Measurements from ENCODE around the gene POLH. TPM values are rescaled to one million over a fixed set of nuclear protein-coding genes. Genes with fewer than 3 reads are reported as not detected.
"Not testable (repeated sequence)": the region's sequence is repeated elsewhere in the genome, so short reads cannot be mapped to it uniquely, and the experiment has no call there.

The POLH gene
- polyA plus RNA-seq, 1 of the 3 experiments (the other 2 are of a cell fraction), result 11.5 TPM

DNA sequence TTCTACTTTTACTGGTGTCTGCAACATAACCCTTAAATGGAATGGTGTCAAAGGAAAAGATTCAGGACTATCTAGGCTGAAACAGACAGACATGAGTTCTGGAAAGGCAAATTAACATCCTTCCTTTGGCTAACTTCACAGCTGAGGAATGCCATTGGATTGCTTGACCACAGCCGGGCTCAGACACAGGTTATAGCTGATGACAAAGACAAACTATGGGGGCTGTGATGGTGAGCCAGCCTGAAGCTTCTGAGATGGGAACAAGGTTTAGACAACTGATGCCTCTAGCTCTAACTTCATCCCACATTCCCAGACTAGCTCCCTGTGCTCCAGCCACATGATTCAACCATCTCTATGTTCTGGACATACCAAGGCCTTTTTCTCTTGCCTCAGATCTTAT, 43.8 kb upstream of the POLH start (continued):
- no peak for TF ChIP-seq GABPA (IDR thresholded peaks at IDR 0.05; ENCODE audit: low read depth)
- TF ChIP-seq MAX (IDR thresholded peaks at IDR 0.05; ENCODE audit: low read depth), result no peak
- no peak for TF ChIP-seq SMC3 (IDR thresholded peaks at IDR 0.05; ENCODE audit: low read depth, low read length)
- no peak for TF ChIP-seq MEF2A (IDR thresholded peaks at IDR 0.05; ENCODE audit: borderline replicate concordance, low read depth)
- no peak for TF ChIP-seq NFIC (IDR thresholded peaks at IDR 0.05; ENCODE audit: borderline replicate concordance)

GRCh38 chr6:43538986-43539385, 37.0 kb upstream of the POLH start:
- DNase-seq; H3K27me3 ChIP-seq (ENCODE audit: insufficient read depth); H3F3A ChIP-seq (replicated peaks; ENCODE audit: insufficient read depth); H3K9me3 ChIP-seq; H3K4me1 ChIP-seq (ENCODE audit: control insufficient read depth in 1 of 2, insufficient read depth in 2 of 2, low read depth in 1 of 2, low read length in 1 of 2); POLR2A ChIA-PET; CTCF ChIA-PET; H3K9me2 ChIP-seq; H3K4me3 ChIP-seq (ENCODE audit: low read depth in 2 of 2, low read length in 1 of 2); H3K9ac ChIP-seq; H3K4me2 ChIP-seq; H3K27ac ChIP-seq (ENCODE audit: low read depth in 2 of 2, low read length in 1 of 2); H3K79me2 ChIP-seq (ENCODE audit: insufficient read depth); H4K20me1 ChIP-seq (ENCODE audit: insufficient read depth); H2AFZ ChIP-seq (ENCODE audit: low read depth): not testable (repeated sequence)
- 95% methylated on average over 4 of the region's 17 CpGs for WGBS (ENCODE audit: low lambda C conversion rate)
- peaks cover 32 to 39% of the 10 kb centered on the region in 2 experiments for H3K36me3 ChIP-seq (replicated peaks in 1 of 2; ENCODE audit: control insufficient read depth in 1 of 2, insufficient read depth in 2 of 2, low read length in 1 of 2)

DNA sequence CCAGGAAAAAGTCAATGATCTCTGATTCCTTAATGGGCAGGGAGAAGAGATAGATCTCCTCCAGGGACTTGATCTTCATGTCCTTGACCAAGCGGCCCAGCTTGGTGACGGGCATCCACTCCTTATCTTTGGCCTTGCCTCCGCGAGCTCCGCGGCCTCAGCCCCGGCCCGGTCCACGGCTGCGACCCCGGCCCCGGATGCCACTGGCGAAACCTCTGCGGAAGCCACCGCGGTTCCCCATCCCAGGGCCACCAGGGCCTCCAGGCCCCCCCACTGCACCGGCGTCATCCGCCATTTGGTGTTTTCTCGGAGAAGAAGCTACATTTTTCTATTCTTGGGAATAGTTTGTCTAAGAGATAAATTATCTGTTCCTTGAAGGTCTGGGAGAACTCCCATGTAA, 36.6 kb upstream of the POLH start:
- POLR2A ChIA-PET; H3K79me2 ChIP-seq (ENCODE audit: insufficient read depth); H4K20me1 ChIP-seq (ENCODE audit: insufficient read depth); H3K4me2 ChIP-seq; H2AFZ ChIP-seq (ENCODE audit: low read depth); H3K27ac ChIP-seq (ENCODE audit: low read depth in 2 of 2, low read length in 1 of 2); H3K4me3 ChIP-seq (ENCODE audit: low read depth in 2 of 2, low read length in 1 of 2); DNase-seq; H3K9me3 ChIP-seq; CTCF ChIA-PET; H3K9ac ChIP-seq; H3F3A ChIP-seq (replicated peaks; ENCODE audit: insufficient read depth); H3K9me2 ChIP-seq; H3K27me3 ChIP-seq (ENCODE audit: insufficient read depth); H3K4me1 ChIP-seq (ENCODE audit: control insufficient read depth in 1 of 2, insufficient read depth in 2 of 2, low read depth in 1 of 2, low read length in 1 of 2): not testable (repeated sequence)
- H3K36me3 ChIP-seq (replicated peaks in 1 of 2; ENCODE audit: control insufficient read depth in 1 of 2, insufficient read depth in 2 of 2, low read length in 1 of 2), result peaks cover 32 to 41% of the 10 kb centered on the region in 2 experiments
- 96% methylated on average over 15 of the region's 20 CpGs for WGBS (ENCODE audit: low lambda C conversion rate)

DNA sequence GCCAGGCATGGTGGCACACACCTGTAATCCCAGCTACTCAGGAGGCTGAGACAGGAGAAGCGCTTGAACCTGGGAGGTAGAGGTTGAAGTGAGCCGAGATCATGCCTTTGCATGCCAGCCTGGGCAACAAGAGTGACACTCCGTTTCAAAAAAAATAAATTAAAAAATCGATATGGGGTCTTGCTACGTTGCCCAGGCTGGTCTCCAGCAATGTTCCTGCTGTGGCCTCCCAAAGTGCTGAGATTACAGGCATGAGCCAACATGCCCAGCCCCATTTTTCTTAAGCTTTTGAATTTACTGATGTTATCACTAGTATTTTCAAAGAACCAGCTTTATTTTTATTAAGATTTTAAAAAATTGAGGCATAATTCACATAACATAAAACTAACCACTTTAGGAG, 35.5 kb upstream of the POLH start:
- POLR2A ChIA-PET, result no interaction called here
- Histone ChIP-seq H3K9ac (no peak overlapping the region), H3K9me3 (no peaks in the 10 kb centered on the region), H3K27me3 (ENCODE audit: insufficient read depth) (no peaks in the 10 kb centered on the region), H3K4me1 (ENCODE audit: control insufficient read depth in 1 of 2, insufficient read depth in 2 of 2, low read depth in 1 of 2, low read length in 1 of 2) (no peaks in the 10 kb centered on the region), H4K20me1 (ENCODE audit: insufficient read depth) (no peaks in the 10 kb centered on the region), H3K4me3 (ENCODE audit: low read depth in 2 of 2, low read length in 1 of 2) (no peak overlapping the region), H3K79me2 (ENCODE audit: insufficient read depth) (no peaks in the 10 kb centered on the region), H3K4me2 (no peak overlapping the region), H3K36me3 (replicated peaks in 1 of 2; ENCODE audit: control insufficient read depth in 1 of 2, insufficient read depth in 2 of 2, low read length in 1 of 2) (peaks cover 35 to 48% of the 10 kb centered on the region in 2 experiments), H2AFZ (ENCODE audit: low read depth) (no peak overlapping the region), H3F3A (replicated peaks; ENCODE audit: insufficient read depth) (no peaks in the 10 kb centered on the region), H3K9me2 (no peaks in the 10 kb centered on the region), H3K27ac (ENCODE audit: low read depth in 2 of 2, low read length in 1 of 2) (no peak overlapping the region)
- CTCF ChIA-PET, result no interaction called here
- 93% methylated on average over 5 of the region's 5 CpGs for WGBS (ENCODE audit: low lambda C conversion rate)
- TF ChIP-seq, protein P1, sequence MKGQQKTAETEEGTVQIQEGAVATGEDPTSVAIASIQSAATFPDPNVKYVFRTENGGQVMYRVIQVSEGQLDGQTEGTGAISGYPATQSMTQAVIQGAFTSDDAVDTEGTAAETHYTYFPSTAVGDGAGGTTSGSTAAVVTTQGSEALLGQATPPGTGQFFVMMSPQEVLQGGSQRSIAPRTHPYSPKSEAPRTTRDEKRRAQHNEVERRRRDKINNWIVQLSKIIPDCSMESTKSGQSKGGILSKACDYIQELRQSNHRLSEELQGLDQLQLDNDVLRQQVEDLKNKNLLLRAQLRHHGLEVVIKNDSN (IDR thresholded peaks at IDR 0.05; ENCODE audit: borderline replicate concordance, low read depth), result no peak
- TF ChIP-seq CHD2 (IDR thresholded peaks at IDR 0.05; ENCODE audit: low read length, partially characterized antibody), result no peak
- no peak for TF ChIP-seq FOXM1 (IDR thresholded peaks at IDR 0.05; ENCODE audit: low read depth)
- TF ChIP-seq, protein P2, sequence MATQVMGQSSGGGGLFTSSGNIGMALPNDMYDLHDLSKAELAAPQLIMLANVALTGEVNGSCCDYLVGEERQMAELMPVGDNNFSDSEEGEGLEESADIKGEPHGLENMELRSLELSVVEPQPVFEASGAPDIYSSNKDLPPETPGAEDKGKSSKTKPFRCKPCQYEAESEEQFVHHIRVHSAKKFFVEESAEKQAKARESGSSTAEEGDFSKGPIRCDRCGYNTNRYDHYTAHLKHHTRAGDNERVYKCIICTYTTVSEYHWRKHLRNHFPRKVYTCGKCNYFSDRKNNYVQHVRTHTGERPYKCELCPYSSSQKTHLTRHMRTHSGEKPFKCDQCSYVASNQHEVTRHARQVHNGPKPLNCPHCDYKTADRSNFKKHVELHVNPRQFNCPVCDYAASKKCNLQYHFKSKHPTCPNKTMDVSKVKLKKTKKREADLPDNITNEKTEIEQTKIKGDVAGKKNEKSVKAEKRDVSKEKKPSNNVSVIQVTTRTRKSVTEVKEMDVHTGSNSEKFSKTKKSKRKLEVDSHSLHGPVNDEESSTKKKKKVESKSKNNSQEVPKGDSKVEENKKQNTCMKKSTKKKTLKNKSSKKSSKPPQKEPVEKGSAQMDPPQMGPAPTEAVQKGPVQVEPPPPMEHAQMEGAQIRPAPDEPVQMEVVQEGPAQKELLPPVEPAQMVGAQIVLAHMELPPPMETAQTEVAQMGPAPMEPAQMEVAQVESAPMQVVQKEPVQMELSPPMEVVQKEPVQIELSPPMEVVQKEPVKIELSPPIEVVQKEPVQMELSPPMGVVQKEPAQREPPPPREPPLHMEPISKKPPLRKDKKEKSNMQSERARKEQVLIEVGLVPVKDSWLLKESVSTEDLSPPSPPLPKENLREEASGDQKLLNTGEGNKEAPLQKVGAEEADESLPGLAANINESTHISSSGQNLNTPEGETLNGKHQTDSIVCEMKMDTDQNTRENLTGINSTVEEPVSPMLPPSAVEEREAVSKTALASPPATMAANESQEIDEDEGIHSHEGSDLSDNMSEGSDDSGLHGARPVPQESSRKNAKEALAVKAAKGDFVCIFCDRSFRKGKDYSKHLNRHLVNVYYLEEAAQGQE (IDR thresholded peaks at IDR 0.05; ENCODE audit: low read depth, low read length), result no peak
- no peak for TF ChIP-seq POLR2AphosphoS5 (IDR thresholded peaks at IDR 0.05; ENCODE audit: low read depth, low read length)
- no peak for TF ChIP-seq MAX (IDR thresholded peaks at IDR 0.05; ENCODE audit: low read depth)
- TF ChIP-seq ZBTB33 (IDR thresholded peaks at IDR 0.05; ENCODE audit: borderline replicate concordance, low read depth), result no peak
- DNase-seq, result no peak

Data from SK-N-SH (cell line).